Endodermal cell (in vitro differentiated cells): Measurements from ENCODE around the gene CALML5. TPM values are rescaled to one million over a fixed set of nuclear protein-coding genes. Genes with fewer than 3 reads are reported as not detected.

Experiments used
- DNase-seq: peaks from one replicate; pipeline ENCODE4 v3.0.0-alpha.2; 2017
- H3K27ac ChIP-seq: 2 replicates; pipeline ENCODE4 v1.5.1; 2013; ENCODE audit warnings: mild to moderate bottlenecking, low read depth, low read length, moderate library complexity
- H3K27me3 ChIP-seq: 2 replicates; pipeline ENCODE4 v1.6.1; 2013; ENCODE audit warnings: mild to moderate bottlenecking, low read length, moderate library complexity; ENCODE audit not compliant: insufficient read depth, control insufficient read depth, poor library complexity, severe bottlenecking
- H3K36me3 ChIP-seq: 2 replicates; pipeline ENCODE4 v1.7.0; 2013; ENCODE audit warnings: mild to moderate bottlenecking, low read length, moderate library complexity; ENCODE audit not compliant: control insufficient read depth, insufficient read depth
- H3K4me1 ChIP-seq: one replicate; pipeline ENCODE4 v1.7.0; 2013; ENCODE audit warnings: low read length; ENCODE audit not compliant: control insufficient read depth, insufficient read depth
- H3K4me3 ChIP-seq: 2 replicates; pipeline ENCODE4 v1.5.1; 2013; ENCODE audit warnings: mild to moderate bottlenecking, low read length, moderate library complexity
- H3K9ac ChIP-seq: 2 replicates; pipeline ENCODE4 v1.6.1; 2013; ENCODE audit warnings: mild to moderate bottlenecking, low read length, moderate library complexity; ENCODE audit not compliant: poor library complexity, severe bottlenecking; ENCODE audit errors: extremely low read depth
- H3K9me3 ChIP-seq: 2 replicates; pipeline ENCODE4 v1.6.1; 2013; ENCODE audit warnings: mild to moderate bottlenecking, low read length, moderate library complexity; ENCODE audit not compliant: control insufficient read depth
- H3K27ac Mint-ChIP-seq: 2 replicates; pipeline ENCODE4 v1.8.0; 2020; ENCODE audit warnings: mixed read lengths
- H3K27me3 Mint-ChIP-seq: 2 replicates; pipeline ENCODE4 v1.8.0; 2021; ENCODE audit warnings: mild to moderate bottlenecking, mixed read lengths; ENCODE audit not compliant: insufficient read depth
- H3K36me3 Mint-ChIP-seq: 2 replicates; pipeline ENCODE4 v1.8.0; 2020; ENCODE audit warnings: low read depth, mixed read lengths
- H3K4me1 Mint-ChIP-seq: 2 replicates; pipeline ENCODE4 v1.8.0; 2020; ENCODE audit warnings: mixed read lengths
- H3K4me3 Mint-ChIP-seq: 2 replicates; pipeline ENCODE4 v1.8.0; 2020; ENCODE audit warnings: mild to moderate bottlenecking, moderate library complexity, mixed read lengths
- H3K9me3 Mint-ChIP-seq: 2 replicates; pipeline ENCODE4 v1.8.0; 2020; ENCODE audit warnings: mild to moderate bottlenecking, mixed read lengths
- CTCF ChIP-seq: fragments of 200-600 bp; sonication (generic); conservative IDR thresholded peaks from 2 replicates; pipeline ENCODE4 v1.5.0; 2021; ENCODE audit warnings: antibody characterized with exemption, mild to moderate bottlenecking
- WGBS, 2 experiments: methylation state at CpG; one replicate each; pipeline versions ENCODE4 v1.1.5 to v1.1.7; 2013; ENCODE audit warnings: missing lambda C conversion rate in 2 of 2, mixed read lengths in 1 of 2; ENCODE audit not compliant: insufficient coverage in 1 of 2, insufficient read length in 1 of 2; 5-methylcytosine and 5-hydroxymethylcytosine counted together
- total RNA-seq, 2 donors: library from RNA; stranded (reverse); fragmentation: NEBNext Ultra II Directional in 1 of 2; extraction: Animal tissue kit (Norgen Biotek cat#: 25700) in 1 of 2; gene quantifications; 2 replicates in 1 of 2; 3 replicates in 1 of 2; pipeline ENCODE4 v1.2.1, GENCODE V29; 2021

CALML5 gene
- total RNA-seq, 2 donors from 2014 or later, result not detected

- no peaks in the 10 kb centered on the region for H3K36me3 Mint-ChIP-seq
- H3K27me3 Mint-ChIP-seq, result peaks cover 19% of the 10 kb centered on the region
- Histone ChIP-seq H3K27me3 (peaks cover 11% of the 10 kb centered on the region), H3K9ac (no peak overlapping the region), H3K27ac (no peak overlapping the region), H3K9me3 (no peaks in the 10 kb centered on the region), H3K36me3 (no peaks in the 10 kb centered on the region), H3K4me3 (no peak overlapping the region), H3K4me1 (peaks cover 3% of the 10 kb centered on the region)
- H3K27ac Mint-ChIP-seq, result no peak overlapping the region
- DNase-seq, result no peak
- no peak for TF ChIP-seq CTCF
- H3K4me3 Mint-ChIP-seq, result no peak overlapping the region
- H3K4me1 Mint-ChIP-seq, result peaks cover 36% of the 10 kb centered on the region
- no peaks in the 10 kb centered on the region for H3K9me3 Mint-ChIP-seq
- 91 to 94% methylated on average over 12 to 17 of the region's 17 CpGs for WGBS, 2 experiments
These were observed 12.5 kb upstream of the CALML5 start for GRCh38 chr10:5511885-5512280.

GRCh38 chr10:5511231-5511884, 12.0 kb upstream of the CALML5 start:
- no peaks in the 10 kb centered on the region for H3K36me3 ChIP-seq
- no peak for DNase-seq
- no peaks in the 10 kb centered on the region for H3K9me3 ChIP-seq
- WGBS, 2 experiments, result 91 to 92% methylated on average over 21 to 32 of the region's 32 CpGs
- Mint-ChIP-seq H3K4me3 (no peak overlapping the region), H3K36me3 (no peaks in the 10 kb centered on the region), H3K27me3 (peaks cover 19% of the 10 kb centered on the region), H3K9me3 (no peaks in the 10 kb centered on the region), H3K27ac (no peak overlapping the region), H3K4me1 (peaks cover 33% of the 10 kb centered on the region)
- TF ChIP-seq CTCF, result no peak
- H3K4me1 ChIP-seq, result peaks cover 3% of the 10 kb centered on the region
- no peak overlapping the region for H3K9ac ChIP-seq
- no peak overlapping the region for H3K4me3 ChIP-seq
- H3K27me3 ChIP-seq, result peaks cover 11% of the 10 kb centered on the region
- no peak overlapping the region for H3K27ac ChIP-seq

- H3K9ac ChIP-seq, result no peak overlapping the region
- H3K27ac ChIP-seq, result no peak overlapping the region
- Mint-ChIP-seq H3K4me1 (peaks cover 24% of the 10 kb centered on the region), H3K27ac (no peak overlapping the region), H3K27me3 (peaks cover 17% of the 10 kb centered on the region), H3K36me3 (no peaks in the 10 kb centered on the region), H3K9me3 (no peaks in the 10 kb centered on the region), H3K4me3 (no peak overlapping the region)
- H3K9me3 ChIP-seq, result no peaks in the 10 kb centered on the region
- no peak for TF ChIP-seq CTCF
- no peaks in the 10 kb centered on the region for H3K4me1 ChIP-seq
- peaks cover 11% of the 10 kb centered on the region for H3K27me3 ChIP-seq
- no peak for DNase-seq
- no peaks in the 10 kb centered on the region for H3K36me3 ChIP-seq
- H3K4me3 ChIP-seq, result no peak overlapping the region
- WGBS, 2 experiments, result 90 to 93% methylated on average over 16 of the region's 16 CpGs
These were observed 11.1 kb upstream of the CALML5 start for GRCh38 chr10:5510281-5511072.
